ENCODE data around the gene NSUN7.

- no peak for TF ChIP-seq ETV5 (CRISPR knock-in tag; IDR thresholded peaks at IDR 0.05; ENCODE audit: borderline replicate concordance)
- no peak for TF ChIP-seq JUN (CRISPR knock-in tag; IDR thresholded peaks at IDR 0.05)
- TF ChIP-seq SRF (IDR thresholded peaks at IDR 0.05; ENCODE audit: low read depth, low read length) = no peak
These were observed 11.9 kb upstream of the NSUN7 start for GRCh38 chr4:40737879-40738278.

All from HepG2 (cell line).